H9 (cell line): ENCODE data around the gene TXNDC17. TPM values are rescaled to one million over a fixed set of nuclear protein-coding genes. Genes with fewer than 3 reads are reported as not detected.

Experiments
- DNase-seq: peaks from one replicate; pipeline ENCODE4 v3.0.0-alpha.2; 2017
- H2AFZ ChIP-seq: one replicate; pipeline ENCODE4 v1.6.1; 2013; ENCODE audit warnings: mild to moderate bottlenecking, low read length, control low read depth, moderate library complexity
- H2AK5ac ChIP-seq: 2 replicates; pipeline ENCODE4 v1.6.1; 2013; ENCODE audit warnings: low read length, control low read depth, mixed read lengths; ENCODE audit not compliant: insufficient read length
- H2BK120ac ChIP-seq: one replicate; pipeline ENCODE4 v1.6.1; 2013; ENCODE audit warnings: low read depth, mild to moderate bottlenecking, low read length, control low read depth, inconsistent platforms; ENCODE audit not compliant: poor library complexity, severe bottlenecking
- H2BK12ac ChIP-seq: 2 replicates; pipeline ENCODE4 v1.6.1; 2013; ENCODE audit warnings: low read length, control low read depth, mixed read lengths, low read depth; ENCODE audit not compliant: insufficient read length
- H2BK15ac ChIP-seq: 2 replicates; pipeline ENCODE4 v1.6.1; 2013; ENCODE audit warnings: low read depth, low read length, control low read depth
- H2BK20ac ChIP-seq: one replicate; pipeline ENCODE4 v1.6.1; 2013; ENCODE audit warnings: low read depth, mild to moderate bottlenecking, low read length, control low read depth, inconsistent platforms; ENCODE audit not compliant: poor library complexity, severe bottlenecking
- H2BK5ac ChIP-seq: 2 replicates; pipeline ENCODE4 v1.6.1; 2013; ENCODE audit warnings: low read length, control low read depth, mixed read lengths; ENCODE audit not compliant: insufficient read length
- H3K14ac ChIP-seq: 2 replicates; pipeline ENCODE4 v1.6.1; 2013; ENCODE audit warnings: low read length, control low read depth; ENCODE audit not compliant: insufficient read depth
- H3K18ac ChIP-seq: 2 replicates; pipeline ENCODE4 v1.6.1; 2013; ENCODE audit warnings: low read depth, mild to moderate bottlenecking, mixed read lengths, low read length, control low read depth; ENCODE audit not compliant: insufficient read length
- H3K23ac ChIP-seq: 2 replicates; pipeline ENCODE4 v1.6.1; 2013; ENCODE audit warnings: low read length, control low read depth, mixed read lengths, low read depth; ENCODE audit not compliant: insufficient read length
- H3K23me2 ChIP-seq: 2 replicates; pipeline ENCODE4 v1.6.1; 2013; ENCODE audit warnings: low read depth, mild to moderate bottlenecking, mixed read lengths, low read length, control low read depth; ENCODE audit not compliant: insufficient read length, poor library complexity, severe bottlenecking
- H3K27ac ChIP-seq: 2 replicates; pipeline ENCODE4 v1.5.1; 2013; ENCODE audit warnings: low read length, control low read depth, mixed read lengths, low read depth; ENCODE audit not compliant: insufficient read length
- H3K27me3 ChIP-seq: 2 replicates; pipeline ENCODE4 v1.6.1; 2013; ENCODE audit warnings: low read length, control low read depth, inconsistent platforms; ENCODE audit not compliant: insufficient read depth
- H3K4ac ChIP-seq: 2 replicates; pipeline ENCODE4 v1.6.1; 2013; ENCODE audit warnings: low read depth, mild to moderate bottlenecking, control low read depth, inconsistent platforms, low read length, moderate library complexity
- H3K4me1 ChIP-seq: 2 replicates; pipeline ENCODE4 v1.6.1; 2013; ENCODE audit warnings: low read length, control low read depth, inconsistent platforms; ENCODE audit not compliant: insufficient read depth
- H3K4me2 ChIP-seq: 2 replicates; pipeline ENCODE4 v1.6.1; 2013; ENCODE audit warnings: low read length, control low read depth, mixed read lengths; ENCODE audit not compliant: insufficient read length, insufficient read depth
- H3K56ac ChIP-seq: 2 replicates; pipeline ENCODE4 v1.6.1; 2013; ENCODE audit warnings: low read depth, mild to moderate bottlenecking, mixed read lengths, low read length, control low read depth; ENCODE audit not compliant: insufficient read length
- H3K79me1 ChIP-seq: 2 replicates; pipeline ENCODE4 v1.6.1; 2013; ENCODE audit warnings: low read depth, mild to moderate bottlenecking, moderate library complexity, low read length, control low read depth, inconsistent platforms; ENCODE audit not compliant: insufficient read depth, poor library complexity, severe bottlenecking
- H3K79me2 ChIP-seq: 2 replicates; pipeline ENCODE4 v1.6.1; 2013; ENCODE audit warnings: low read length, control low read depth, inconsistent platforms; ENCODE audit not compliant: insufficient read depth
- H3K9ac ChIP-seq: 2 replicates; pipeline ENCODE4 v1.6.1; 2013; ENCODE audit warnings: low read length, control low read depth, mixed read lengths; ENCODE audit not compliant: insufficient read length; ENCODE audit errors: extremely low read depth
- H3K9me3 ChIP-seq: one replicate; pipeline ENCODE4 v1.6.1; 2013; ENCODE audit warnings: low read depth, low read length, inconsistent platforms; ENCODE audit not compliant: control insufficient read depth
- H3T11ph ChIP-seq: one replicate; pipeline ENCODE4 v1.6.1; 2013; ENCODE audit warnings: mild to moderate bottlenecking, low read length, control low read depth, inconsistent platforms
- H4K20me1 ChIP-seq: one replicate; pipeline ENCODE4 v1.6.1; 2013; ENCODE audit not compliant: control insufficient read depth, insufficient read length, insufficient read depth
- H4K5ac ChIP-seq: 2 replicates; pipeline ENCODE4 v1.6.1; 2013; ENCODE audit warnings: low read depth, mild to moderate bottlenecking, mixed read lengths, low read length, control low read depth; ENCODE audit not compliant: insufficient read length
- H4K8ac ChIP-seq: replicated peaks from 2 replicates; pipeline ENCODE4 v1.6.1; 2013; ENCODE audit warnings: low read length, control low read depth, mixed read lengths, low read depth; ENCODE audit not compliant: insufficient read length
- H4K91ac ChIP-seq: 2 replicates; pipeline ENCODE4 v1.6.1; 2013; ENCODE audit warnings: low read depth, mild to moderate bottlenecking, moderate library complexity, mixed read lengths, low read length, control low read depth; ENCODE audit not compliant: insufficient read length
- H3K27ac Mint-ChIP-seq, 3 experiments: 2 replicates in 2 of 3; 3 replicates in 1 of 3; pipeline ENCODE4 v1.8.0; 2020 to 2021; ENCODE audit warnings: mixed read lengths in 3 of 3, mild to moderate bottlenecking in 1 of 3, moderate library complexity in 1 of 3
- H3K27me3 Mint-ChIP-seq: 2 replicates; pipeline ENCODE4 v1.8.0; 2021; ENCODE audit warnings: low read depth, mild to moderate bottlenecking, moderate library complexity, mixed read lengths
- H3K36me3 Mint-ChIP-seq, 3 experiments: 2 replicates in 2 of 3; 3 replicates in 1 of 3; pipeline ENCODE4 v1.8.0; 2020 to 2021; ENCODE audit warnings: low read depth in 3 of 3, mixed read lengths in 3 of 3; ENCODE audit not compliant: insufficient read depth in 1 of 3
- H3K4me1 Mint-ChIP-seq, 2 experiments: 2 replicates each; pipeline ENCODE4 v1.8.0; 2020; ENCODE audit warnings: mixed read lengths in 2 of 2
- H3K4me3 Mint-ChIP-seq, 2 experiments: 2 replicates in 1 of 2; 3 replicates in 1 of 2; pipeline ENCODE4 v1.8.0; 2020 to 2021; ENCODE audit warnings: mild to moderate bottlenecking in 2 of 2, mixed read lengths in 2 of 2, moderate library complexity in 1 of 2
- H3K9me3 Mint-ChIP-seq, 2 experiments: 2 replicates in 1 of 2; 3 replicates in 1 of 2; pipeline ENCODE4 v1.8.0; 2020; ENCODE audit warnings: mild to moderate bottlenecking in 2 of 2, mixed read lengths in 2 of 2, moderate library complexity in 1 of 2
- WGBS: extraction: QIAGEN DNeasy Blood & Tissue Kit; methylation state at CpG from one replicate; pipeline ENCODE4 v1.1.7; 2013; ENCODE audit warnings: missing lambda C conversion rate, low lambda C conversion rate, mixed read lengths; ENCODE audit not compliant: insufficient read length; ENCODE audit errors: extremely low coverage; 5-methylcytosine and 5-hydroxymethylcytosine counted together
- total RNA-seq: library from RNA; stranded (reverse); gene quantifications from 2 replicates; pipeline ENCODE4 v1.2.1, GENCODE V29; 2021
- TF ChIP-seq, protein P1 (sequence below): fragments of 200-600 bp; sonication (generic); conservative IDR thresholded peaks from 3 replicates; pipeline ENCODE4 v1.8.0; 2021; ENCODE audit warnings: antibody characterized with exemption, mild to moderate bottlenecking

TXNDC17 gene
- total RNA-seq, 1 experiment from 2014 or later: 170 TPM

- Histone ChIP-seq H3K14ac (no peak overlapping the region), H2BK120ac (no peak overlapping the region)
Observed at GRCh38 chr17:6681671-6682070, 40.8 kb downstream of the TXNDC17 start.

More at GRCh38 chr17:6681671-6682070, 40.8 kb downstream of the TXNDC17 start:
- H3K4me1 ChIP-seq: no peaks in the 10 kb centered on the region
- H3K27me3 ChIP-seq: no peaks in the 10 kb centered on the region
- no peak overlapping the region for H4K91ac ChIP-seq
- no peak overlapping the region for H3K27ac ChIP-seq
- H3K9me3 ChIP-seq: no peaks in the 10 kb centered on the region
- no peak overlapping the region for H3T11ph ChIP-seq
- H2AFZ ChIP-seq: no peak overlapping the region
- Mint-ChIP-seq H3K36me3 (no peaks in the 10 kb centered on the region), H3K27ac (no peak overlapping the region), H3K9me3 (no peaks in the 10 kb centered on the region; a peak in 1 of 5 replicates), H3K4me3 (no peak overlapping the region), H3K27me3 (peaks cover 8% of the 10 kb centered on the region), H3K4me1 (0 out of 4 replicates have a peak, but pooled peaks cover 0 to 2% of the 10 kb centered on the region in 2 experiments)
- no peak overlapping the region for H2AK5ac ChIP-seq
- no peak overlapping the region for H4K8ac ChIP-seq
- TF ChIP-seq, protein P1, sequence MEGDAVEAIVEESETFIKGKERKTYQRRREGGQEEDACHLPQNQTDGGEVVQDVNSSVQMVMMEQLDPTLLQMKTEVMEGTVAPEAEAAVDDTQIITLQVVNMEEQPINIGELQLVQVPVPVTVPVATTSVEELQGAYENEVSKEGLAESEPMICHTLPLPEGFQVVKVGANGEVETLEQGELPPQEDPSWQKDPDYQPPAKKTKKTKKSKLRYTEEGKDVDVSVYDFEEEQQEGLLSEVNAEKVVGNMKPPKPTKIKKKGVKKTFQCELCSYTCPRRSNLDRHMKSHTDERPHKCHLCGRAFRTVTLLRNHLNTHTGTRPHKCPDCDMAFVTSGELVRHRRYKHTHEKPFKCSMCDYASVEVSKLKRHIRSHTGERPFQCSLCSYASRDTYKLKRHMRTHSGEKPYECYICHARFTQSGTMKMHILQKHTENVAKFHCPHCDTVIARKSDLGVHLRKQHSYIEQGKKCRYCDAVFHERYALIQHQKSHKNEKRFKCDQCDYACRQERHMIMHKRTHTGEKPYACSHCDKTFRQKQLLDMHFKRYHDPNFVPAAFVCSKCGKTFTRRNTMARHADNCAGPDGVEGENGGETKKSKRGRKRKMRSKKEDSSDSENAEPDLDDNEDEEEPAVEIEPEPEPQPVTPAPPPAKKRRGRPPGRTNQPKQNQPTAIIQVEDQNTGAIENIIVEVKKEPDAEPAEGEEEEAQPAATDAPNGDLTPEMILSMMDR: no peak
- no peak overlapping the region for H2BK5ac ChIP-seq
- H2BK20ac ChIP-seq: no peak overlapping the region
- H3K79me1 ChIP-seq: no peaks in the 10 kb centered on the region
- no peak overlapping the region for H3K9ac ChIP-seq
- no peaks in the 10 kb centered on the region for H3K23me2 ChIP-seq
- WGBS: no CpG with 5 or more reads among the region's 5 CpGs
- no peak overlapping the region for H3K4ac ChIP-seq
- H2BK12ac ChIP-seq: no peak overlapping the region
- H3K23ac ChIP-seq: no peak overlapping the region
- no peak for DNase-seq
- H2BK15ac ChIP-seq: no peak overlapping the region
- H4K20me1 ChIP-seq: no peaks in the 10 kb centered on the region
- no peak overlapping the region for H3K56ac ChIP-seq
- no peaks in the 10 kb centered on the region for H3K79me2 ChIP-seq
- H3K18ac ChIP-seq: no peak overlapping the region
- no peak overlapping the region for H3K4me2 ChIP-seq
- H4K5ac ChIP-seq: no peak overlapping the region
